Measurements from ENCODE around the gene XYLT2.
"Not testable (repeated sequence)": the region's sequence is repeated elsewhere in the genome, so short reads cannot be mapped to it uniquely, and the experiment has no call there.

The XYLT2 gene

GRCh38 chr17:50345432-50346312 lies at the start of gene XYLT2:
Gene XYLT2, plus strand, starts transcription at chr17:50346126. Its CDS starts 15 bp downstream, at chr17:50346141.
- DNase-seq (ENCODE audit: low read depth in 1 of 2, low spot score in 1 of 2) = peak; percentile 78 to 82

DNA sequence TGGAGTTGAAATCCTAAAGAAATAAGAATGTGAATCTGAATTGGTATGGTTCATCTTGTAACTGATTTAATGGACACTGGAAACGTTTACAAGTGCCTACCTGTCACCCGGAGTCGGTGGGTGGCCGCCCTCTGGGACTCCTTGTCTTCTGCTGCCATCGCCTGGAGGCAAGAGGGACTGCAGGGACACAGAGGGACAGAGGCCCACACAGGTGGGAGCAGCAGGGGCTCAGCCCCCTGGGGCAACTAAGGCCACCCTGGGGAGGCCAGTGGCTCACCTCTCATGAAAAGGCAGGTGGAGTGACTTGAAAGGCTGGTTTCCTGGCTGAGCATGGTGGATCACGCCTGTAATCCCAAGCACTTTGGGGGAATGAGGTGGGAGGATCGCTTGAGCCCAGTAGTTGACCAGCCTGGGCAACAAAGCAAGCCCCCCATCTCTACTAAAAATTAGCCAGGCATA lies 48.5 kb upstream of the XYLT2 start:
- peak; percentile 66 to 76 for DNase-seq (ENCODE audit: low read depth in 1 of 2, low spot score in 1 of 2)

- no peak for DNase-seq (ENCODE audit: low read depth in 1 of 2, low spot score in 1 of 2)
These were observed 47.9 kb upstream of the XYLT2 start for GRCh38 chr17:50298018-50298417.

DNA sequence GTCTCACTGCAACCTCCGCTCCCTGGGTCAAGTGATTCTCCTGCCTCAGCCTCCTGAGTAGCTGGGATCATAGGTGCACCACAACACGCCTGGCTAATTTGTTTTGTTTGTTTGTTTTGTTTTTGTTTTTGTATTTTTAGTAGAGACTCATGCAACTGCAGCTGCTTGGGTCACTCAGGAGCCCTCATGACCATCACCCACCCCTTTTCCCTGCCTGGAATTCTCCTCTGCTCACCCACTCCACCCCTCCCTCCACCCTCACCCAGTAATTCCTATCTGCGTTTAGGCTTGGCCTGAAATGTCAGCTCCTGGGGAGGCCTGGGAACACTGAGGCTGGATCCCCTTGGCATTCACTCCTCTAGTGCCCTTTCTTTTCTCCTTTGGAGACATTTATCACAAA lies 46.1 kb upstream of the XYLT2 start:
- no peak for DNase-seq (ENCODE audit: low read depth in 1 of 2, low spot score in 1 of 2)

DNA sequence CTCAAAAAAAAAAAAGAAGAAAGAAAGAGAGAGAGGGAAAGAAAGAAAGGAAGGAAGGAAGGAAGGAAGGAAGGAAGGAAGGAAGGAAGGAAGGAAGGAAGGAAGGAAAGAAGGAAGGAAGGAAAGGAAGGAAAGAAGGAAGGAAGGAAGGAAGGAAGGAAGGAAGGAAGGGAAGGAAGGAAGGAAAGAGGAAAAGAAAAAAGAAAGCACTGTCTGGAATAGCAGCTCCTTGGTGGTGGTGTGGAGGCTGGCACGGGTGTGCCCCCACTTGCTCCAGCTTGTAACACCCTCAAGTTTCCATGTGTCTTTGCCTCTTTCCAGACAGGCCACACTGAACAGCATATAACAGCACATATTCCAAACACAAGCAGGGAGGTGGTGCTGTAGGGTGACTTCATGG lies 45.1 kb upstream of the XYLT2 start:
- not testable (repeated sequence) for DNase-seq (ENCODE audit: low read depth in 1 of 2, low spot score in 1 of 2)

- no peak for DNase-seq (ENCODE audit: low read depth in 1 of 2, low spot score in 1 of 2)
These were observed 43.9 kb upstream of the XYLT2 start for GRCh38 chr17:50301891-50302584.

DNA sequence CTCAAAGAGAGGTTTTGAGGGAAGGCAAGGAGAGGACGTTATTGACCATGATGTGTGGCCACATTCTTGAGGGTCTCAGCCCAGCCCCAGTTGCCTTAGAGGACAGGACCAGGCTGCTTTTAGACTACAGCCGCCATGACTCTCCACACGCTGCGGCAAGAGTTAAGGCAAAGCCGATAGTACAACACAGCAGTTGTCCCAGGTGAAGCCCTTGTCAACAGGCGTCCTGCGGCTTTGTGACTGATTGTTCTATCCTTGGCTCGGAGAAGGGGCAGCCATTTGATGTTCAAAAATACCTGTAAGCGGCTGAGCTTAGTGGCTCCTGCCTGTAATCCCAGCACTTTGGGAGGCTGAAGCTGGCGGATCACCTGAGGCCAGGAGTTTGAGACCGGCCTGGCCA lies 42.9 kb upstream of the XYLT2 start:
- DNase-seq (ENCODE audit: low read depth in 1 of 2, low spot score in 1 of 2) = no peak

GRCh38 chr17:50303596-50303995 lies 42.3 kb upstream of the XYLT2 start:
- DNase-seq (ENCODE audit: low read depth in 1 of 2, low spot score in 1 of 2) = no peak

GRCh38 chr17:50304781-50305404 lies 41.0 kb upstream of the XYLT2 start:
- no peak for DNase-seq (ENCODE audit: low read depth in 1 of 2, low spot score in 1 of 2)

GRCh38 chr17:50307654-50308053 lies 38.3 kb upstream of the XYLT2 start:
- DNase-seq (ENCODE audit: low read depth in 1 of 2, low spot score in 1 of 2) = no peak

- no peak for DNase-seq (ENCODE audit: low read depth in 1 of 2, low spot score in 1 of 2)
These were observed 37.3 kb upstream of the XYLT2 start for GRCh38 chr17:50308666-50309065.

GRCh38 chr17:50310455-50311111 lies 35.3 kb upstream of the XYLT2 start:
- DNase-seq (ENCODE audit: low read depth in 1 of 2, low spot score in 1 of 2) = no peak

- no peak for DNase-seq (ENCODE audit: low read depth in 1 of 2, low spot score in 1 of 2)
These were observed 34.8 kb upstream of the XYLT2 start for GRCh38 chr17:50311112-50311460.

DNA sequence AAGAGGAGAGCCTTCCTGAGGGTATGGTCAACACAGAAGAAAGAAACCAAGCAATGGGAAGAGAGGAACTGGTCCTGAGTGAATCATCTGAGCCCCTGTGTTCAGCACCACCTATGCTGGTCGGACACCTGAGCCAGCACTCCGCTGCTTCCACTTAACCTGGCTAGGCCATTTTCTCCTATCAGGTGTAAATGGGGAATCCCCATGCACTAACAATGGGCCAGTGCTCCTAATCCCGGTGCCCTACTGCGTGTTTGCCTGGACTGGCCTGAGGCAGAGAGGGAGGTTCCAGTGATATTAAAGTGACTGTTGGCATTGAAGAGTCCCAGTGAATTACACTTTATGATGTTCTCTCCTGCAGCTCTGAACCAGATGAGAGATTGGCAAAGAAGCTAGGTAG lies 34.4 kb upstream of the XYLT2 start:
- no peak for DNase-seq (ENCODE audit: low read depth in 1 of 2, low spot score in 1 of 2)

DNA sequence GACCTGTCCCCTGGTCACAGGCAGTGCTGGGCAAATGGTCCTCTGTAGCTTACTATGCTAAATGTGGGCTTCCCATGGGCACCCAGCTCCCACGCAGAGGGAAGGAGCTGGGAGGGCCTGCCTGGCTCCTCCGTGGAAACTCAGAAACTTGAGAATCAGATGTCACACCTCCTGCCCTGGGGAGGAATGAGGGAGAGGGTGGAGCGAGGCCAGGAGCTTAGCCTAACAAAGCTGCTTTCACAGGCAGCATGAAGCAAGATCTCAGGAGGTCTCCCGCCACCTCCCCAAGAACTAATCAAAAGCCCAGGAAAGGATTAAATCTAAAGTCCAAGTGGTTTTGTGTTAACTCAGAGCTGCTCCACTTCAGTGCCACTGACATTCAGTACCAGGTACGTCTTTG lies 33.6 kb upstream of the XYLT2 start:
- no peak for DNase-seq (ENCODE audit: low read depth in 1 of 2, low spot score in 1 of 2)

GRCh38 chr17:50314456-50315011 lies 31.4 kb upstream of the XYLT2 start:
- DNase-seq (ENCODE audit: low read depth in 1 of 2, low spot score in 1 of 2) = no peak

DNA sequence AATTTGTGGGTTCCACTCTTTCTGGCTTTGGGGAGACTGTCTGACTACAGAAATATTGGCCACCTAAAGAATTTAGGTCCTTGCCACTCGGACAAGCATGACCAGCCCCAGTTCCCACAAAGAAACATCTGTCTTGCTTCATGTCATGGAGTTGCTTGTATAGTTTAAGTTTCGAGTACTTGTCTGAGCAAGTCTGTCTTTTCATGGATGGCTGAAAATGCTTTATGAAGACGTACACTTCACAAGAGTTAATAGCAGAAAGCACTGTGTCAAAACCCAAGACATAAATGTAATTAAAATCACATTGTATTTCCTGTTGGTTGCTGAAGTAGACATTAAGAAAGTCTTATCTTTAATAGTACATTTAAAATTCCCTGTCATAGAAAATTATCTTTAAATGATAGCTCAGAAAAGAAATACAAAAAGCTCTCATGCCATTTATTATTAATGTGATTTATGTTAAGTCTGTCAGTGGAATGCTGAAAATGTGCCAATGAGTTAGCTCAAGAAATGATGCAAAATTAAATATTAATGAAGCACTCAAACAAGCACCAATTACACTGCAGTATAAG lies 29.8 kb upstream of the XYLT2 start:
- DNase-seq (ENCODE audit: low read depth in 1 of 2, low spot score in 1 of 2) = no peak

DNA sequence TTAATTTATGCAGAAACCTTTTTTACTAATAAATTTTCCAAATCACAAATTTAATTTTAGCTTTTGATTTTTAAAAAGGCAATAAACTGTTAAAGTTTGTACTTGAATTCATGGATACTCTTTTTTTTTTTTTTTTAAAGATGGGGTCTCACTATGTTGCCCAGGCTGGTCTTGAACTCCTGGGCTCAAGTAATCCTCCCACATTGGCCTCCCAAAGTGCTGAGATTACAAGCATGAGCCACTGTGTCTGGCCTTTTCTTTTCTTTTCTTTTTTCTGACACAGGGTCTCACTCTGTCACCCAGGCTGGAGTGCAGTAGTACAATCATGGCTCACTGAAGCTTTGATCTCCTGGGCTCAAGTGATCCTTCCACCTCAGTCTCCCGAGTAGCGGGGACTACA lies 29.3 kb upstream of the XYLT2 start:
- not testable (repeated sequence) for DNase-seq (ENCODE audit: low read depth in 1 of 2, low spot score in 1 of 2)

DNA sequence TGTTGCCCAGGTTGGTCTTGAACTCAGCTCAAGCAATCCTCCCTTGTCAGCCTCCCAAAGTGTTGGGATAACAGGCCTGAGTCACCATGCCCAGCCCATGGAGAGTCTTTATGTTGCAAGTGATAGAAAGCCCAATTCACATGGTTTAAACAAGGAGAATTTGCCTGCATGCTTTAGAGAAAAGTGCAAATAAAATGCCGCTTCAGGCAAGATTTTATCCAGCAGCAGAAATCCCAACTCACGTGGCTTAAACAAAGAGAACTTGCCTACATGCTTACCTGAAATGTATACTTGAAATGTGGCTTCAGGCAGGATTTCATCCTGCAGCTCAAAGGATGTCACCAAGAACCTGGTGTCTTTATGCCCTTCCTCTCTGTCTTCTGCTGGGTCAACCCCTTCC lies 28.8 kb upstream of the XYLT2 start:
- no peak for DNase-seq (ENCODE audit: low read depth in 1 of 2, low spot score in 1 of 2)

DNA sequence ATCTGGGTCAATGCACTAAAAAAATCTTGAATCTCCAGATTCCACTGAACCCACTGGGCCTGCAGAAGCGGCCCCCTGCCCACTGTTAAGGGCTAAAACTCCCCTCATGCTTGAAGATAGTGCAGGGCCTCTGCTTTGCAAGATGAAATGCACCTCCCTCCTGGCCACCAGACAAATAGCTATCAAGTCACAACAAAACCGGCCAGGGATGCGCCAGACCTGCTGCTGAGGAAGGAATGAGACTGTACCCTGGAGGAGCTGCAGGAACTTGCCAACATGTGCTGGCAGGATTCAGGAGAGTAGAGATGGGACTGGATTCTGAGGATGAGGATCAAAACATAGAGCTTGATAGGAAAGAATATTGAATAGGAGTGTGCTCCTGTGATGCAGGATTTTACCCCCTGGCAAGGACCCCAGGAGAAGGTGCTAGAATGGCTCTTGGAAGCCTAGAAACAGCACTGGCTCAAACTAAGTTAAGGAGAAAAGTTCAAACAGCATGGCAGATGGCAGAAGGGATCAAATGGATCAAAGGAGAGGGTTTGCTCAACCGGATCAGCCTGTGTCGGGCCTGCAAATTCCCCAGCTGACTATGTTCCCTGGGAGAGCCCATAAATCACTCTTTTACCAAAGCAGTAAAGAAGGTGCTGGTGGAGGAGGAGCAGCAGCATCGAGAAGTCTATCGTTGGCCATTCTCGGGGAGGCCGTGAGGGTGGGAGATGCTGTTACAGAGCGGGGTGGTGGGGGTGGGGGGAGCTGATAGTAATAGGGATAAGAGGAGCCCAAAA lies 27.2 kb upstream of the XYLT2 start:
- DNase-seq (ENCODE audit: low read depth in 1 of 2, low spot score in 1 of 2) = no peak

All from activated CD4-positive, alpha-beta T cell treated with anti-CD3 and anti-CD28 coated beads, Interleukin-2, amount 50 U/mL, for 24 hours (primary cell).